ENCODE results near the gene DENND5B.
A peak's percentile ranks its signal among the peaks of the same experiment; 100 is the strongest.
"Not testable (repeated sequence)": the region's sequence is repeated elsewhere in the genome, so short reads cannot be mapped to it uniquely, and the experiment has no call there.

DENND5B gene

GRCh38 chr12:31465002-31465401 is 125.9 kb downstream of the DENND5B start:
- DNase-seq = no peak

- no peak for DNase-seq
These were observed 130.9 kb downstream of the DENND5B start for GRCh38 chr12:31460024-31460423.

- DNase-seq = no peak
These were observed 134.4 kb downstream of the DENND5B start for GRCh38 chr12:31456562-31456961.

GRCh38 chr12:31444736-31445135 is 146.2 kb downstream of the DENND5B start:
- no peak for DNase-seq

GRCh38 chr12:31440586-31440985 is 150.3 kb downstream of the DENND5B start:
- DNase-seq = no peak

- no peak for DNase-seq
These were observed 150.8 kb downstream of the DENND5B start for GRCh38 chr12:31440134-31440533.

GRCh38 chr12:31431721-31432240 is 159.2 kb downstream of the DENND5B start:
- DNase-seq = no peak

GRCh38 chr12:31423405-31423804 is 167.5 kb downstream of the DENND5B start:
- DNase-seq = no peak

GRCh38 chr12:31412292-31412801 is 178.6 kb downstream of the DENND5B start:
- DNase-seq = no peak

- DNase-seq = no peak
These were observed 182.2 kb downstream of the DENND5B start for GRCh38 chr12:31408763-31409162.

- no peak for DNase-seq
These were observed 183.4 kb downstream of the DENND5B start for GRCh38 chr12:31407562-31407961.

GRCh38 chr12:31406345-31406744 is 184.6 kb downstream of the DENND5B start:
- no peak for DNase-seq

GRCh38 chr12:31405021-31405420 is 185.9 kb downstream of the DENND5B start:
- DNase-seq = no peak

GRCh38 chr12:31403099-31403607 is 187.8 kb downstream of the DENND5B start:
- peak; percentile 75 for DNase-seq

- no peak for DNase-seq
These were observed 197.9 kb downstream of the DENND5B start for GRCh38 chr12:31393004-31393550.

GRCh38 chr12:31390991-31391390 is 199.9 kb downstream of the DENND5B start:
- DNase-seq = no peak

GRCh38 chr12:31388713-31389112 is 202.2 kb downstream of the DENND5B start:
- DNase-seq = no peak

GRCh38 chr12:31387466-31387865 is 203.5 kb downstream of the DENND5B start:
- no peak for DNase-seq

GRCh38 chr12:31387011-31387410 is 203.9 kb downstream of the DENND5B start:
- no peak for DNase-seq

- no peak for DNase-seq
These were observed 204.6 kb downstream of the DENND5B start for GRCh38 chr12:31386364-31386777.

GRCh38 chr12:31377210-31377609 is 213.7 kb downstream of the DENND5B start:
- DNase-seq = not testable (repeated sequence)

GRCh38 chr12:31375422-31375821 is 215.5 kb downstream of the DENND5B start:
- not testable (repeated sequence) for DNase-seq

GRCh38 chr12:31371256-31371620 is 219.7 kb downstream of the DENND5B start:
- DNase-seq = no peak

GRCh38 chr12:31370531-31371255 is 220.2 kb downstream of the DENND5B start:
- no peak for DNase-seq

All from activated CD4-positive, alpha-beta T cell treated with anti-CD3 and anti-CD28 coated beads, Interleukin-2, Interleukin-6, amounts not matched to agents 100 ng/mL and 50 ng/mL, durations not matched to agents 16 hours and 8 hours (primary cell).